ENCODE results near the gene GIGYF2.
"Not testable (repeated sequence)": the region's sequence is repeated elsewhere in the genome, so short reads cannot be mapped to it uniquely, and the experiment has no call there.

Gene GIGYF2

GRCh38 chr2:232700154-232700553 lies 3.0 kb downstream of the GIGYF2 start:
- TF ChIP-seq ZFX (IDR thresholded peaks at IDR 0.05) = no peak
- no peak for TF ChIP-seq CTCF (conservative IDR thresholded peaks at IDR 0.05)
- H3K27ac ChIP-seq = no peak overlapping the region

DNA sequence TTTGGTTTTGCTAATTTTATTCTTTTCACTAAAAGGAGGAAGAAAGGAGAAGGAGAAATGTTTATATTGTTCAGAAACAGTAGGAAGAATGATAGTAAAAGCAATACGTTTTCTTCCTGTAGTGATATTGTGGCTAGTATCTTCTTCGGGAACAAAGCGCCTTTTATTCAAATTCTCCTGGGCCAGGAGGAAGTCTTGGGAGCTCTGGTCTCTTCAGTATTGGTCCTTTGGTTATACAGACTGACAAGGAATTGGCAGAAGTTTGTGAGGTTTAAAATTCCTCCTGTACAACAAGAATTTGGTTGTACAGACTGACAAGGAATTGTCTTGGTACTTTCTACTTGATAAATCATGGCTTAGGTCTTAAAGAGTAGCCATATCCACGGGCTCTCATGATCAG lies 9.9 kb downstream of the GIGYF2 start:
- no peak overlapping the region for H3K27ac ChIP-seq
- TF ChIP-seq CTCF (conservative IDR thresholded peaks at IDR 0.05) (no peak), ZFX (IDR thresholded peaks at IDR 0.05) (no peak)

DNA sequence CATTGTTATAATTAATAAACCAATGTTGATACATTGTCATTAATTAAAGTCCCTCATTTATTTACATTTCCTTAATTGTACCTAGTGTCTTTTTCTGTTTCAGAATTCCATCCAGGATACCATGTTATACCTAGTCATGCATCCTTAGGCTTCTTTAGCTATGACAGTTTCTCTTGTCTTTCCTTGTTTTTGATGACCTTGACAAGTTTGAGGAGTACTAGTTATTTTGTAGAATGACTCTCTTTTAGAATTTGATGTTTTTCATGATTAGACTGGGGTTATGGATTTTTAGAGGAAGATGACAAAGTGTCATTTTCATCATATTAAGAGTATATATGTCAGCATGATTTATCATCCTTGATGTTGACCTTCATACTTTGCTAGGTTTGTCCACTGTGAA lies 16.4 kb downstream of the GIGYF2 start:
- TF ChIP-seq ZFX (IDR thresholded peaks at IDR 0.05) (no peak), CTCF (conservative IDR thresholded peaks at IDR 0.05) (no peak)
- no peak overlapping the region for H3K27ac ChIP-seq

- TF ChIP-seq CTCF (conservative IDR thresholded peaks at IDR 0.05) (no peak), ZFX (IDR thresholded peaks at IDR 0.05) (no peak)
- no peak overlapping the region for H3K27ac ChIP-seq
Observed at GRCh38 chr2:232714969-232715368, 17.8 kb downstream of the GIGYF2 start.

DNA sequence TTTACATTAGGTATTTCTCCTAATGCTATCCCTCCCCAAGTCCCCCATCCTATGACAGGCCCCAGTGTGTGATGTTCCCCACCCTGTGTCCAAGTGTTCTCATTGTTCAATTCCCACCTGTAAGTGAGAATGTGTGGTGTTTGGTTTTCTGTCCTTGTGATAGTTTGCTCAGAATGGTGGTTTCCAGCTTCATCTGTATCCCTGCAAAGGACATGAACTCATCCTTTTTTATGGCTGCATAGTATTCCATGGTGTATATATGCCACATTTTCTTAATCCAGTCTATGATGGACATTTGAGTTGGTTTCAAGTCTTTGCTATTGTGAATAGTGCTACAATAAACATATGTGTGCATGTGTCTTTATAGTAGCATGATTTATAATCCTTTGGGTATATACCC lies 22.9 kb downstream of the GIGYF2 start:
- H3K27ac ChIP-seq = not testable (repeated sequence)

DNA sequence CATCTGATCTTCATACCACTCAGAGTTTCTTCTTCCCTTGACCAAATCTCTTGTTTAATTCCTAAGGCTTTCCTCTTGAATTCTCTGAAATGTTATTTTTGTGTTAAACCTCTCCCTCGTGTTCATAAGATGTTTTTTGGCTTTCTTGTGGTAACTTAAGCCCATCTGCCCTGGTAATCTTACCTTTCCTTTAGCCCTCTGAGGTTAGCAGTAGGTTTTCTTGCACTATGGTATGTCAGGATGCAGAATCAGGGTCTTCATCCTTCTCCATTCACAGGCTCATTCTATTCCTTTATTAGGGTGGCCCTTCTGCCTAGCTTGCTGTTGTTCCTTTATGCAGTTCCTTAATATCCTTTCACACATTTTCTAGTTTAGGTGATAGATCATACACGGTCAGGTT lies 24.1 kb downstream of the GIGYF2 start:
- no peak overlapping the region for H3K27ac ChIP-seq
- no peak for TF ChIP-seq ZFX (IDR thresholded peaks at IDR 0.05)
- TF ChIP-seq CTCF (conservative IDR thresholded peaks at IDR 0.05) = no peak

GRCh38 chr2:232721882-232722281 lies 24.8 kb downstream of the GIGYF2 start:
- no peak for TF ChIP-seq ZFX (IDR thresholded peaks at IDR 0.05)
- no peak for TF ChIP-seq CTCF (conservative IDR thresholded peaks at IDR 0.05)
- H3K27ac ChIP-seq = no peak overlapping the region

GRCh38 chr2:232723027-232723426 lies 25.9 kb downstream of the GIGYF2 start:
- TF ChIP-seq ZFX (IDR thresholded peaks at IDR 0.05) (no peak), CTCF (conservative IDR thresholded peaks at IDR 0.05) (no peak)
- H3K27ac ChIP-seq = no peak overlapping the region; the same call in 1 of the 2 replicates
